Choroid plexus epithelial cell (primary cell): ENCODE results near the gene SLC35G3.

Experiments
- DNase-seq: peaks from one replicate; pipeline ENCODE4 v3.0.0-alpha.2; 2010; ENCODE audit warnings: low read depth
- H3K4me3 ChIP-seq: 2 replicates; pipeline ENCODE4 v1.5.1; 2011; ENCODE audit warnings: low read depth, mild to moderate bottlenecking, control low read depth, low read length, moderate library complexity
- TF ChIP-seq, protein P1 (sequence below): conservative IDR thresholded peaks from 2 replicates; pipeline ENCODE4 v1.5.1; 2011; ENCODE audit warnings: low read depth, mild to moderate bottlenecking, control low read depth, inconsistent platforms, low read length, moderate library complexity

Gene SLC35G3

GRCh38 chr17:35171834-35172233 lies 22.4 kb downstream of the SLC35G3 start:
- TF ChIP-seq, protein P1, sequence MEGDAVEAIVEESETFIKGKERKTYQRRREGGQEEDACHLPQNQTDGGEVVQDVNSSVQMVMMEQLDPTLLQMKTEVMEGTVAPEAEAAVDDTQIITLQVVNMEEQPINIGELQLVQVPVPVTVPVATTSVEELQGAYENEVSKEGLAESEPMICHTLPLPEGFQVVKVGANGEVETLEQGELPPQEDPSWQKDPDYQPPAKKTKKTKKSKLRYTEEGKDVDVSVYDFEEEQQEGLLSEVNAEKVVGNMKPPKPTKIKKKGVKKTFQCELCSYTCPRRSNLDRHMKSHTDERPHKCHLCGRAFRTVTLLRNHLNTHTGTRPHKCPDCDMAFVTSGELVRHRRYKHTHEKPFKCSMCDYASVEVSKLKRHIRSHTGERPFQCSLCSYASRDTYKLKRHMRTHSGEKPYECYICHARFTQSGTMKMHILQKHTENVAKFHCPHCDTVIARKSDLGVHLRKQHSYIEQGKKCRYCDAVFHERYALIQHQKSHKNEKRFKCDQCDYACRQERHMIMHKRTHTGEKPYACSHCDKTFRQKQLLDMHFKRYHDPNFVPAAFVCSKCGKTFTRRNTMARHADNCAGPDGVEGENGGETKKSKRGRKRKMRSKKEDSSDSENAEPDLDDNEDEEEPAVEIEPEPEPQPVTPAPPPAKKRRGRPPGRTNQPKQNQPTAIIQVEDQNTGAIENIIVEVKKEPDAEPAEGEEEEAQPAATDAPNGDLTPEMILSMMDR, result no peak
- H3K4me3 ChIP-seq, result no peak overlapping the region
- peak; percentile 28 for DNase-seq

GRCh38 chr17:35170968-35171771 lies 23.0 kb downstream of the SLC35G3 start:
- peak; percentile 54 for DNase-seq
- TF ChIP-seq, protein P1, result peak; percentile 47
- no peak overlapping the region for H3K4me3 ChIP-seq

DNA sequence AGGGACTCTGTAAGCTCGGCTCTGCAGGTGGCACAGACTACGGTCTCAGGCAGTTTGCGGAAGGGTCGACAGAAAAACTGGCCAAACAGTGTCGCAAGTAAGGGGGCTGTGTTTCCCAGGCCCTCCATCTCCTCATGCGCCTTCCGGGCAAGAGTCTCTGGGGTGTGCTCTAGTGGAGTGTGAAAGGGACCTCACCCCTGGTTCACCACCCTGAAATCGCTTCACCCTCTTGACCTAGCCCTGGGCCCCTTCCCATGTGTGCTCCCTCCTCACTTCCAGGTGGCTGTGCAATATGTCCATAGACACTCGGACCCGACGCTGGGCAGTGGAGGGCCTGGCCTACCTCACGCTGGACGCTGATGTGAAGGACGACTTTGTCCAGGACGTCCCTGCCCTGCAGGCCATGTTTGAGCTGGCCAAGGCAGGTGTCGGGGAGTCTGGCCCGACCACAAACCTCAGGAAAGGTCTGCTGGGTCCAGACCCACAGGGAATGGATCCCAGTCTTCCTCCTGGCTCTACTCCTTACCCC lies 24.3 kb downstream of the SLC35G3 start:
- DNase-seq, result no peak
- TF ChIP-seq, protein P1, result no peak

GRCh38 chr17:35167666-35168065 lies 26.5 kb downstream of the SLC35G3 start:
- TF ChIP-seq, protein P1, result no peak
- no peak overlapping the region for H3K4me3 ChIP-seq
- peak; percentile 9 for DNase-seq

More for the DNA sequence above, 24.3 kb downstream of the SLC35G3 start:
- no peak overlapping the region for H3K4me3 ChIP-seq

DNA sequence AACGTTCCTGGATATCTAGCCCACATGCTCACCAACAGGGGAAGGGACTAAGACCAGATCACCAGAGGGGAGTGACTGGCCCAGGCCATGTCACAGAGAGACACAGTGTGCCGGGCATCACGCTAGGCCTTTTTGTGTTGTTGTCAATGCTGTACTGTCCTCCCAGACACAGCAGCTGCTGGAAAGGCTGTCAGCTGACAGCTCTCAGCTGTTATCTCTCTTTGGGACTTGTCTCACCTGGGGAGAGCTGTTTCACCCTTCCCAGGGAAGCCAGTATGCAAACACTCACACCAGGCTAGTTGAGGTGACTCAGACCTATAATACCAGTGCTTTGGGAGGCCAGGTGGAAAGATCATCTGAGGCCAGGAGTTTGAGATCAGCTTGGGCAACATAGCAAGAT lies 27.1 kb downstream of the SLC35G3 start:
- DNase-seq, result no peak
- H3K4me3 ChIP-seq, result no peak overlapping the region
- TF ChIP-seq, protein P1, result no peak

DNA sequence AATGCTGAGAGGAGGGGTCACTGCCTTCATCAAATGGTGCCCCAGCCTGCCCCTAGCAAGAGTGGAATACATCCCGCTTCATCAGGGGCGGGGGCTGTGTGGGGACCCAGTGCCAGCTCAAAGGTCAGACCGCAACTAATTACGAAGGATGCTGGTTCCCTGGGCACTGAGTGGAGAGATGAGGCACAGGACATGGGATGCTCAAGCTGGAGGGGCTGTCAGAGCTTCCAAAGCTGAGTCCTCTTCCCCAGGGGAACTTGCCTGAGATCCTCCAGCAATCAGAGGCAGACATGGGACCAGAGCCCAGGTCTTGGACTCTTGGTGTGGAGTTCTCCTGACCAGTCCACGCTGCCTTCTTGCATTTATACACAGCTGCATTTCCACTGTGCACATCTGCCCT lies 27.7 kb downstream of the SLC35G3 start:
- H3K4me3 ChIP-seq, result no peak overlapping the region
- DNase-seq, result no peak
- TF ChIP-seq, protein P1, result no peak

DNA sequence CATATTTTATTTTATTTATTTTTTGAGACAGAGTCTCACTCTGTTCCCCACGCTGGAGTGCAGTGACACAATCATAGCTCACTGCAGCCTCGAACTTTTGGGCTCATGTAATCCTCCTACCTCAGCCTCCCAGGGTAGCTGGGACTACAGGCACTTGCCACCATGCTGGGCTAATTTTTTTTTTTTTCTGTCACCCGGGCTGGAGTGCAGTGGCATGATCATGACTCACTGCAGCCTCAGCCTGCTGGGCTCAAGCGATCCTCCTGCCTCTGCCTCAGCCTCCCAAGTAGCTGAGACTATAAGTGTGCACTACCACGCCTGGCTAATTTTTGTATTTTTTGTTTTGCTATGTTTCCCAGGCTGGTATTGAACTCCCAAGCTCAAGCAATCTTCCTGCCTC lies 29.5 kb downstream of the SLC35G3 start:
- DNase-seq, result no peak
- TF ChIP-seq, protein P1, result no peak
- no peak overlapping the region for H3K4me3 ChIP-seq
